GM19239 (cell line): ENCODE results near the gene C2orf76.
A peak's percentile ranks its signal among the peaks of the same experiment; 100 is the strongest.
"Not testable (repeated sequence)": the region's sequence is repeated elsewhere in the genome, so short reads cannot be mapped to it uniquely, and the experiment has no call there.

Source experiments
- DNase-seq: peaks from one replicate; pipeline ENCODE4 v3.0.0; 2011; ENCODE audit warnings: low spot score; ENCODE audit not compliant: insufficient read length
- FAIRE-seq: peaks from 2 replicates; lab custom pipeline; 2011; peaks lifted over from hg19 to GRCh38; lab: Jason Lieb, UNC

C2orf76 gene

DNA sequence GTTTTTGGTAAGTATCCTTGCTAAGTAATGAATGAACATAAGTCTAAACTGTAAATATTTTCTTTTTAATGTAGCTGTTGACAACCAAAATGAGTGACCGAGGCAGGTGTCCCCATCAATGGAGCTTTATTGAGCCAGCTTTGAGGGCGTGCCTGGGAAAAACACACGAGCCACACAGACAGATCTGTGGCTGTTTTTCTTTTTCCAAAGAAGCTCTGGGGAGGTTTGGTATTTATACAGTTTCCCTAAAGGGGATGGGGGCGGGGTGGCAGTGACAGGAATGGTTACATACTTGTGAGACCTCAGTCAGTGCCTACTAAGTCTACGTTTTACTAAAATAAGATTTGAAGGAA lies 11.3 kb upstream of the C2orf76 start:
- FAIRE-seq (no peak), DNase-seq (no peak)

DNA sequence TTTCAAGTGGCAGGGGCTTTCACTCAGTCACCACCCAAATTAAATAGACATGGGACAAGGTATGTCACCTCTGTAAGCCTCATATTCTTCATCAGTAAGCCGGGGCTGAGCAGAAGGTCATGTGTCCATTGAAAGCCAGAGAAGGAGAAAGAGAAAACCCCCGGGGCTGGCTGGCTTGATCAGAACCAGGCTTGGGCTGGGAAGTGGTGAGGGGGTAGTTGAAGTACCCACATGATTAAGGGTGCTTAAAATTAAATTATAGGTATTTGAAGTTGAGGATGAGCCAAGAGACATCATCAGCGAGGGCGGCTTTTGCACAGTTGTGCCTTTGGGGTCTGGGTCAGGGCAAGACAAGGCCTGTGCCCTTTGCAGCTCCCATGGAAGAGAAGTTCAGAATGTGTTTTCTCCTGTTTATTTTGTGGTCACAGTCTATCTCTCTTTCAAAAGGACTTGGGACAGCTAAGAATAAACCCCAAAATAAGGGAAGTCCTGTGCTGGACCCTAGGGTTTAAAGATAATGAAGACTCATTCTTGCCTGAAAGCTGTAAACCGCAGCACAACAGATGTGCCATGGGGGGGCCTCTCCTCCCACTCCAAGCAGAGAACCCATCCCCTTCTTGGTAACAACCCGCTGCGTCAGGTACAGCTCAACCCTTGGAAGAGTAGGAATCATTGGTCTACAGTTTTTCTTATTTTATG lies 10.8 kb upstream of the C2orf76 start:
- DNase-seq (no peak), FAIRE-seq (no peak)

DNA sequence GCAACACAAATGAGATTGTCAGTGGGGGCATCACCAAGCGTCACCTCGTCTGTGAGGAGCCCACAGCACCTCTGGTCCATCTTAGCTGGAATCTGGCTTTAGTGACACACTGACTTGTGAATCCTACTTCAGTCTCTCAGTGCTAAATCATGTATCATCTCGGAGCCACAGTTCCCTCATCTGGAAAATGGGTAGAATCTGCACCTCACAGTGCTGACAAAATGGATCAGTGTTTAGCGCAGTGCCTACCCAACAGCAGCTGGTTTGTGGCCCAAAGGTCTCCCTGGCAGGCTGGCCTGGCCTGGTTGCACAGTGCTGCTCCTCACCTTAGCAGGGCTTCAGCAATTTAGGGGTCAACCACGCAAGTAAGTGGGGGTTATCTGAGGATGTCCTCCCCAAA lies 10.2 kb upstream of the C2orf76 start:
- DNase-seq (no peak), FAIRE-seq (no peak)

DNA sequence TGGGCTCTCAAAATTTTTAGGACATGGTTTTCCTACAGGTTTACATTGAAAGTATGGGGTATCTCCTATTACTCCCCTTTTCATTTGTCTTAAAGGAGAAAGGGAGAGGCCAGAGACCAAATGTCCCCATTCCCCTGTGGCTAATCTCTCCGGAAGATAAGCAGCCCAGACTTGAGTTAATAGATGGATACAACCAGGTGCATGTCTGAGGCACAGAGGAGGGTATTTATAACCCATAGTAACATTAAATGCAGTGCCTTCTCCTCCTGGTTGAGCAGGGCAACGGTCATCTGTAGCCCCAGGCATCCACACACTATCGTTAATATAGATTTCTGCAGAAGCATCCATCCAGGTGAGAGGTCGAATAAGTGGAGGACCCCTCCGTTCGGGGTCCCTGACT lies 9.8 kb upstream of the C2orf76 start:
- not testable (repeated sequence) for FAIRE-seq, DNase-seq

DNA sequence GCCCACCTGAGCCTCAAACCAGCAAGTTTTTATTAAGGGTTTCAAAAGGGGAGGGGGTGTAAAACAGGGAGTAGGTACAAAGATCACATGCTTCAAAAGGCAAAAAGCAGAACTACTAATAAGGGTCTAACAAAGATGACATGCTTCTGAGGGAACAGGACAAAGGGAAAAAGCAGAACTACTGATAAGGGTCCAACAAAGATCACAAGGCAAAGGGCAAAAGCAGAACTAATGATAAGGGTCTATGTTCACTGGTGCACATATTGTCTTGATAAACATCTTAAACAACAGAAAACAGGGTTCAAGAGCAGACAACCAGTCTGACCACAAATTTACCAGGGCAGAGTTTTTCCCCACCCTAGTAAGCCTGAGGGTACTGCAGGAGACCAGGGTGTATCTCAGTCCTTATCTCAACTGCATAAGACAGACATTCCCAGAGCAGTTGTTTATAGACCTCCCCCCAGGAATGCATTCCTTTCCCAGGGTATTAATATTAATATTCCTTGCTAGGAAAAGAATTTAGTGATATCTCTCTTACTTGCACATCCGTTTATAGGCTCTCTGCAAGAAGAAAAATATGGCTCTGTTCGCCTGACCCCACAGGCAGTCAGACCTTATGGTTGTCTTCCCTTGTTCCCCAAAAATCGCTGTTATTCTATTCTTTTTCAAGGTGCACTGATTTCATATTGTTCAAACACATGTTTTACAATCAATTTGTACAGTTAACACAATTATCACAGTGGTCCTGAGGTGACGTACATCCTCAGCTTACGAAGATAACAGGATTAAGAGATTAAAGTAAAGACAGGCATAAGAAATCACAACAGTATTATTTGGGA lies 7.5 kb upstream of the C2orf76 start:
- FAIRE-seq, DNase-seq: not testable (repeated sequence)

DNA sequence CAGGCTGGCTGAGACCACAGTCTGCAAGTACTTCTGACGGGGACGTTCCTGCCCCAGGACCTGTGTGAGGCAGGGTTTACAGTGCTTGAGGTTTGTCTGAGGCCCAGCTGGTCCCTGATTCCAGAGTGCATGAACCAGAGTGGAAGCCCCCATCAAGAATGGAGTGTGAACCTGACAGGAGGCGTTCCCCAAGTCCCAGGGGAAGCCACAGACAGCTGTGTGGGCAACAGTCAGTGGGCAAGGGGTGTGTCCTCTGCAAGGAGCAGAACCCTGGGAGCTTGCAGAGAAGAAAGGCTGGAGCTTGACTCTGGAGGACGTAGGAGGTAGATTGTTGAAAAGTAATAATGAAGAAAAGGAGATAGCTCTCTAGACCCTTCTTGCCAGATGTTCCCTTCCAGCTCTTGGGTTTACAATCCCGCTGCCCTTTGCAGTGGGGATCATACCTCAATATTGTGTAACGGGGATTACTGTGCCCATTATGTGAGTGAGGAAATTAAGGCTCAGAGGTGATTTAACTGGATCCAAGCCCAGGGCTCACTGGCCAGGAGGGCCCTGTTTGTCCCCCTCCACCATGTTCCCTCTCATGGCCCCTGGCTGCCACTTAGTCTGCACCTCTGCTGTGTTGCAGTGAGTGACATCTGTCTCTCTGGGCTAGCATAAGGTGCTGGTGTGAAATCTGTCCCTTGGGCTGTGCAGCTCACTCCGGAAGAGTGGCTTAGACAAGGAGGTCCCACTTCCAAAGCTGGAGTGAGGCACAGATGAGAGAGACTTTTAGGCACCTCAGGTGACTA lies 6.3 kb upstream of the C2orf76 start:
- no peak for FAIRE-seq
- DNase-seq: no peak

DNA sequence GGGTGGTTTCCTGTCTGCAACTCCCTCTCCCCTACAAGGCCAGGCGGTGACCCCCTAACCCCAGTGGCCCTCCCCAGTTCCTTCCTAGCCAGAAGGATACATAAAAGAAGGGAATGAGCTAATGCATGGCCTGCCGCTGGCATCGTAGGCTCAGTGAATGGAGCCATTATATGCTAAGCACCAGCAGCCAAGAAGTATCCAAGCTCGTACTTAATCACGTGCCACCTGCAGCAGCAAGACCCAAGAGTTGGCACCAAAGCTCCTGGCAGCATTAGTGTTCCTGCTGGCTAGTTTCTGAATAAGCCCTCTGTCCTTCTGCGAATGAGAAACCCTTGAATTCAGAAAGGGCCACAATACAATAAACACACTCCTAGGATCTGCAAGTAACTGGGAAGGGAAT lies 4.5 kb upstream of the C2orf76 start:
- FAIRE-seq (no peak), DNase-seq (no peak)

DNA sequence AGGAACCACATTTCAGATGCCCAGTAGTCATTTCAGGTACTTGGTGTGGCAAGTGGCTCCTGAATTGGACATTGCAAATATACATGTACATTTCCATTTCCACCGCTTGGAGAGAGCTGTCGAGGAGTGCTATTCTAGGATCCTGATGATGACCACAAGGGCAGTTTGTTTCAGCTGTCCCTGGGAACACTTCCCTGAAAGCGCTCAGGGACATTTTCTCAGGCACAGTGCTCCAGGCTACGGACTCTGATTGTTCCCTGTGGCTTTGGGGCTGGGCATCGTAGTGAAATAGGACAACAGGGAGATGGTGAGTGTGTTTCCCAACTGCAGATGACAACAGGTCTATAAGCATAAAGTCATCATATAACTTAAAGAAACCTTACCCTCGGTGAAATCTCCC lies 3.2 kb upstream of the C2orf76 start:
- DNase-seq (no peak), FAIRE-seq (no peak)

DNA sequence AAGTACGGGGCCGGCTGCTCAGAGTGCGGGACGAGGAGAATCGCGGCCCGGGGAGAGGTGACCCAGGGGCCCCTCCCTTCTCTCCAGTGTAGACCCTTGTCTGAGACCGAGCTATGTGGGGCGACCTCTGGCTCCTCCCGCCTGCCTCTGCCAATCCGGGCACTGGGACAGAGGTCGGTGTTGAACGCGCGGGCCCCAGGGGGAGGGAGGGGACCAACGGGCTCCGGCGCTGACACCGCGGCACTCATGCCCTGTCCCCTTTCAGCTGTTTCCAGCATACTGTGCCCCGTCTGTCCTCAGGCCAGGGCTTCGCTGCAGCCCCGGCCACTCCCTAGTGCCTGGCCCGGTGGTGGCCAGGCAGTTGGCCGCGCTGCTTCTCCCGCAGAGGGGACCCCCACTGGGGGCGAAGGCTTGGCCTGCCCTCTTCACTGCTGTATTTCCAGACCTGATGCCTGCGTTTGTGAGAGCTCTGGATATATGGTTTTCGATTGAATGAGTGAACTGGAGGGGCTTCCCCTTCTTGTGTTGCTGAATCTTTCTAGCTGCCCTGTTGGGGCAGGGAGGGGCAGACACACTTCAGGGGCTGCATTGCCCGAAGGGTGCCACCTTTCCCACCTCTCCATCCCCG lies 952 bp upstream of the C2orf76 start:
- DNase-seq: peak; percentile 43
- FAIRE-seq: peak; percentile 56

DNA sequence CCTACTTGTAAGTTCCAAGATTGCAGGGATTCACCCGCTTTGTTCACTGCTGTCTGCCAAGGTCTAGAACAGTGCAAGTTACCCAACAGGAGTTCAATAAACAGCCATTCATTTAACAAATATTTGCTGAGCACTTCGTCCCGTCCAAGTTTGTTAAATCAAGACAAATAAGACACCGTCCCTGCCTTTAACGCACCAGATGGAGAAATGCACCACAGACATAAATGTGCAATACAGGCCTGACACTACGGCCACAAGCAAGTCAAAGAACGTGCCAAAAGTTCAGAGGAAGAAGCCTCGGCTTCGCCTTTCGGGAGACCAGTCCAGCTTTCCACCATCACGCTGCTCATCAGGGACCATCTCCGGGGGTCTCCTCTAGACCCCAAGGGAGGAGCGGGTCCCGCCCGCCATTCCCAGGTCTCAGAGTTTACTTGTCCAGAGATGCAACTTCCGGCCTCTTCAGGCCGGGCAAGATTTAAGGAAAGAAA lies 429 bp downstream of the C2orf76 start:
- DNase-seq (no peak), FAIRE-seq (no peak)

DNA sequence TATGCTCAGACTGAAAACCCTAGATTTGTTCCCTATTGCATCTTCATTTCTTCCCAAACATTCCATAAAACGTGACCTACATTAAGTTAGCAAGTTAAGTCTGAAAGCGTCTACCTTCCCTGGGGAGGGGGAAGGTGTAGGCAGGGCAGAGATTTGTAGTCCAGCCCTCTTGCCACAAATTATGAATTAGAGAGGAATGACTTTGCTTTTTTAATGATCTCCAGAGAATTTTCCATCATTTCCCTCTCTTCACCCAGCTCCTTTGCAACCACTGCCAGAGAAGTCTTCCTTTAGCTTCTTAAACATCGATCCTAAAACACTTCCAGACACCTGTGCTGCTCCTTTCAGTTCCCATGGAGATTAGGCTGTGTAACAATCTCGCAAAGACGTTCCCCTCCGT lies 1.2 kb downstream of the C2orf76 start:
- DNase-seq (no peak), FAIRE-seq (peak; percentile 72)

DNA sequence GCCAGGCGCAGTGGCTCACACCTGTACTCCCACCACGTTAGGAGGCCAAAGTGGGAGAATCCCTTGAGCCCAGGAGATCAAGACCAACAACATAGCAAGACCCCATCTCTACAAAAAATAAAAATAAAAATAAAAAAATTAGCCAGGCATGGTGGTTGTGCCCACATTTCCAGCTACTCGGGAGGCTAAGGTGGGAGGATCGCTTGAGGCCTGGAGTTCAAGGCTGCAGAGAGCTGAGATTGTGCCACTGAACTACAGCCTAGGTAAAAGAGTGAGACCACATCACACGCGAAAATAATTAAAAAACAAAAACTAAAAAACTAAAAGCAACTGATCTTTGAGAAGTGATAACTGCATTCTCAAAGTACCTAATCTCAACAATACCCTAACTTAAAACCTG lies 1.8 kb downstream of the C2orf76 start:
- no peak for FAIRE-seq
- no peak for DNase-seq

DNA sequence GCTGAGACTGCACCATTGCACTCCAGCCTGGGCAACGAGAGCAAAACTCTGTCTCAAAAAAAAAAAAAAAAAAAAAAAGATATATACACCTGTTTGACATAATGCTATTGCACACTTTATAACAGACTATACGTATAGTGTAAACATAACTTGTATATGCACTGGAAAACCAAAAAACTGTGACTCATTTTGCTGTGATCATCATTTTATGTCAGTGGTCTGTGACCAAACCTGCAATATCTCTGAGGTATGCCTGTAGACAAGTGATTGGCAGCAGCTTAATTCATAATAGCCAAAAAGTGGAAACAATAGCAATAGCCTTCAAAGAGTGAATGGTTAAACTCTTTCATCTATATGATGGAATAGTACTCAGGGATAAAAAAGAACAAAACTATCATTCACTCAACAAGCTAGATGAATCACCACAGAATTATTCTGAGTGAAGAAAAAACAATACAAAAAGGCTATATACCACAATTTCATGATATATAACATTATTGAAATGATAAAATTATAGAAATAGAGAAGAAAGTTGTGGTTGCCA lies 6.1 kb downstream of the C2orf76 start:
- no peak for FAIRE-seq

DNA sequence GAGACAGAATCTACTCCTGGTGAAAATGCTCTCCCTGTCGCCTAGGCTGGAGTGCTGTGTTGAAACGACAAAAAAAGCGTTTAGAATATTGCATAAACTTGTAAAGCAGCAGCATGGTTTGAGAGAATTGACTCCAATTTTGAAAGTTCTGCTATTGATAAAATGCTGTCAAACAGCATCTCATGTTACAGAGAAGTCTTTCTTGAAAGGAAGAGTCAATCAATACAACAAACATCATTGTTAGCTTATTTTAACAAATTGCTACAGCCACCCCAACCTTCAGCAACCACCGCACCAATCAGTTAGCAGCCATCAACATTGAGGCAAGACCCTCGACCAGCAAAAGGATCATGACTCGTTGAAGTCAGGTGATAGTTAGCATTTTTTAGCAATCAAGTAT lies 6.9 kb downstream of the C2orf76 start:
- DNase-seq (no peak), FAIRE-seq (no peak)

More for the DNA sequence above, 6.1 kb downstream of the C2orf76 start:
- DNase-seq: no peak

DNA sequence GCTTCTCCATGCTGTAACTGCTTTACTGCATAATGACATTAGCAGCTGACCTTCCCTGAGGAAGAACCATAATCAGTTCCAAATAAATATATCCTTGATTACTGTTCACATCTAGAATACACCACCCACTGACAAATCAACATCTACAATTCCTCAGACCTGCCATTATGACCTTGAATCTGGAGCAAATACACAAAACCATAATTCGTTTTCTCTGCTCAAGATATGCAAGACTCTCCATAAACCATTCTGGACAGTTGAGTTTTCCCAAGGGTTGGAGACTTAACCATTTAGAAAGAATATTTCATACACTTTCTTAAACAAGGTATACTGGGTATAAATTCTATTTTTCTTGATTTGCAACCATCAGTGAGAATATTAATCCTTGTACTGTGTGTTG lies 11.8 kb downstream of the C2orf76 start:
- FAIRE-seq: no peak

DNA sequence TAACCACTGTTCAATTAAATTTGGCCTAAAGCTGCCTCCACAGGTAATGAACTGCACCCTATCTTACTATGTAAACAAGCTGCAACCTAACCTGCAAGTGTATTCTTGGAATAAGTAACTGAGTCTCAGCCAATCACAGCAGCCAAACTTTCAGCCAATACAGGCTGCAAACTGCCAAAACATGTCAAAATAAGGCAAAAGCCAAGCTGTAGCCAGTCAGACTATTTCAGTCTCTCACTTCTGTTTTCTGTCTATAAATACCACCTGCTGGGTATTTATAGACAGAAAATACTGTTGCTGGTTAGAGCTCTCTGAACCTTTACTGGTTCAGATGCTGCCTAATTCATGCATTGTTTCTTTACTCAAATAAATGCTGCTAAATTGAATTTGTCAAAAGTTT lies 14.3 kb downstream of the C2orf76 start:
- peak; percentile 24 for DNase-seq
- peak; percentile 99 for FAIRE-seq

More for the DNA sequence above, 11.8 kb downstream of the C2orf76 start:
- DNase-seq: no peak

DNA sequence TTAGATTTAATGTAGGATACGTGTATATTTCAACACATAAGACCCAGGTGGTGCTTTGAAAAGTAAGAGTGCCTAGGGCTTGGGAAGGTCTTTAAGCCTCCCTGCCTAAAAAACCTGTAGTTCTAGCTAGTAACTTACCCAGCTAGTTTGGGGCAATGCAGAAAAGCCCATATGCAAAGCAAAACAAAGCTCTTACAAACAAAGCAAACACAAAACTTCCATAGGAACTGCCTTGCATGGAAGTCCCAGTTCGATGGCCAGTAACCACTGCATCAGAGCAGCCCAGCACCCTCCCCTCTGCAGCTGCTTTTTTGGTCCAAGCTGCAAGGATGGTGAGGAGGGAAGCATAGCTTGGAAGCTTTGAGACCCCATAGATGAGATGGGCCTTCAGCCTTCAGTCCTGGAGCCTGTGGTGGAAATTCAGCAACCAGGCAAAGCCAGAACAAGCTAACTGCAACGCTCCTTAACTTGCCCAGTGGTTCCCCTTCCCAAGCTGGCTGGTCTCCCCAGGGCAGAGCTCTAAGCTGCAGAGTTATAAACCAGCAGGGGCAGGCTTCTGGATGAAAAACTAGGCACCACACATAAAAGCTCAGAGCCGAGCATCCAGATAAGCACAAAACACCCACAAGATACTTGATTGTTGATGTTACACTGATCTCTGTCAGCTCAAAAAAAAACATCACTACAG lies 16.2 kb downstream of the C2orf76 start:
- FAIRE-seq (no peak), DNase-seq (no peak)

DNA sequence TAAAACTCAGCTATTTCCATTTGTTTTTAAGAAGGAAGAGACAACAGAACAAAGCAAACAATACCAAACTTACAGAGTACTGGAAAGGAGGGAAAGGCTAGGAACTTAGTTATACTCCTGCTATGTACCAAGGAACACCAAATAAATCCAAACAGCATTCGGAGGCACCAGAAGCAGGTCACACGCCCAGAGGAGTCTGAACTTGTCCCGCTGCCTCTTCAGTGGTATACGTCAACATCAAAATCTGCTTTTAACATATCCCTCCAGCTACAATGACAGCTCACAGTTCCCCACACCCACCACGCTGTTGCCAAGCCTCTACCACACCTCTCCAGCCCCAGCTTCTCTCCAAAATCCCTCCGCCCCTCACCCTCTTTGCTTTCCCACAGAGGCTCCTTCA lies 17.3 kb downstream of the C2orf76 start:
- DNase-seq (no peak), FAIRE-seq (no peak)

DNA sequence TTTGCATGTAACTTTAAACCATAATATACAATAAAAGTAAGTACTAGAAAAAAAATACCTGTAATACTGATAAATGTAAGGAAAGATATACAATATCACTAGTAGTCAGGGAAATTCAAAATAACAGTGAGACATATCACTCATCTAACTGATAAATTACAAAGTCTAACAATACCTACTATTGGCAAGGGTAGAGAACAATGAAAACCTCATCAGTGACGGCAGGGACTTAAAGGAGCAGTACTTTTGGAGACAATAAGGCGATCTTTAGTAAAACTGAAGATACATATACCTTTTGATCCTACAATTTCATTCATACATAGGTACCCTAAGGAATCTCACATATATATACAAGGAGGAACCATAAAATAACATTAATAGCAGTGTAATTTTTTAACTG lies 24.9 kb downstream of the C2orf76 start:
- no peak for DNase-seq
- no peak for FAIRE-seq

DNA sequence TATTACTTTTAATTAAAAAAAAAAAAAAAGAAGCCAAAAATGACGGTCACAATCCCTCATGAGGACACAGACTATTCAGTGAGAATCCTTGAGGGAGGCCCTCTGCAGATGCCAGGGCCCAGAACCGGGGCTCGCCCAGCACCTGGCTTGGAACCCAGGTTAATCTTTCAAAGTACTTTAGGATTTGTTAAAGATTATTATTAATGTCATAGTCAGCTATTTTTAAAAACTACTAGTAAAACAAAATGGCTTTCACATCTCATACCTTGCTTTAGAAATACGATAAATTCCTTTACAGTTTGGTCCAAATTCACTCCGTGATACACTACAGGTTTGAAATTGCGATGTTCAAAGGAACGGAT lies 27.1 kb downstream of the C2orf76 start:
- FAIRE-seq (no peak), DNase-seq (no peak)
